Measurements from ENCODE around the gene MAST1. TPM values are rescaled to one million over a fixed set of nuclear protein-coding genes. Genes with fewer than 3 reads are reported as not detected.
A peak's percentile ranks its signal among the peaks of the same experiment; 100 is the strongest.
"Not testable (repeated sequence)": the region's sequence is repeated elsewhere in the genome, so short reads cannot be mapped to it uniquely, and the experiment has no call there.

MAST1 gene
- total RNA-seq, 1 experiment from 2014 or later = not detected

DNA sequence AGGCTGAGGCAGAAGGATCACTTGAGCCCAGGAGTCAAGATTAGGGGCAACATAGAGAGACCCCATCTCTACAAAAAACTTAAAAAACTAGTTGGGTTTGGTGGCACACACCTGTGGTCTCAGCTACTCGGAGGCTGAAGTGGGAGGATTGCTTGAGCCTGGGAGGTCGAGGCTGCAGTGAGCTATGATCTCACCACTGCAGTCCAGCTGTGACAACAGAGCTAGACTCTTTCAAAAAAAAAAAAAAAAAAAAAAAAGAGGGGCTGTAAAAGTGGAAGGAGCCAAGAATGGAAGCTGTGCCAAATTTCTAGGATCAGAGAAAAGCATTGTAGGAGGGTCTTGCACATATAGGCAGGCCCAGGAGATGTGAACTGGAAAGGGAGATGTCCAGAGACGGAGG lies 33.4 kb downstream of the MAST1 start:
- DNase-seq (ENCODE audit: low read depth) = no peak

DNA sequence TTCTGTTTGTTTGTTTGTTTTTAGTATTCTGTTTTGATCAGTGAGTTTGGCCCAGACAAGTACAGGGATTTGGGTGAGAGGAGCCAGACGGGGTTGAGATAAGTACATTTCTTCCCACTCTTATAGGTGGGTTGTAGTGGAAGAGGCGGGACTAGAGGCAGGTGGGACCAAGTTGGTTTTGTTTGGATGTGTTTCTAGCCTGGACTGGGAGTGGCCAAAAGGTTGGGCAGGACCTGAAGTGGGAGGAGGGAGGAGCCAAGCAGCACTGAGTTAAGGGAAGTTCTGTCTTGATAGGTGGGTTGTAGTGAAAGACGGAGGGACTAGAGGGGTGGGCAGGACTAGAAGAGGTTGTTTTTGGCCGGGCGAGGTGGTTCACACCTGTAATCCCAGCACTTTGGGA lies 33.9 kb downstream of the MAST1 start:
- DNase-seq (ENCODE audit: low read depth) = no peak

DNA sequence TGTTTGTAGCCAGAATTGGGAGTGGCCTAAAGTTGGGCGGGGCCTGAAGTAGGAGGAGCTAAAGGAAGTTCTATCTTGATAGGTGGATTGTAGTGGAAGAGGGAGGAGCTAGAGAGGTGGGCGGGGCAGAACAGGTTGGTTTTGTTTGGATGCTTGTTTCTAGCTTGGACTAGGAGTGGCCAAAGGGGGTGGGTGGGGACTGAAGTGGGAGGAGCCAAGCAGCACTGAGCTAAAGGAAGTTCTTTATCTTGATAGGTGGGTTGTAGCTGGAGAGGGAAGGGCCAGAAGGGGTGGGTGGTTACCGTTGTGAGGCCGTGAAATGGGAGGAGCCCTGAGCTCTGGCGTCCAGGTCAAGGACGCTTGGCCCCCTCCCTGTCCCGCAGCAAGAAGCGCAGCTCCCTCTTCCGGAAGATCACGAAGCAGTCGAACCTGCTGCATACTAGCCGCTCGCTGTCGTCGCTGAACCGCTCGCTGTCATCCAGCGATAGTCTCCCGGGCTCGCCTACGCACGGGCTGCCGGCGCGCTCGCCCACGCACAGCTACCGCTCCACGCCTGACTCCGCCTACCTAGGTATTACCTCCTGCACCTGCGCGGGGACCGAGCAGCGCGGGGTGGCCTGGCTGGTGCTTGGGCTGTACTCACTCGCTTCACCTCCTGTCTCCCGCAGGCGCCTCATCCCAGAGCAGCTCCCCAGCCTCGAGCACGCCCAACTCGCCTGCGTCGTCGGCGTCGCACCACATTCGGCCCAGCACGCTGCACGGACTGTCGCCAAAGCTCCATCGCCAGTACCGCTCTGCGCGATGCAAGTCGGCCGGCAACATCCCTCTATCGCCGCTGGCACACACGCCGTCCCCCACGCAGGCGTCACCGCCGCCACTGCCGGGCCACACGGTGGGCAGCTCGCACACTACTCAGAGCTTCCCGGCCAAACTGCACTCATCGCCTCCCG lies 34.9 kb downstream of the MAST1 start:
- DNase-seq (ENCODE audit: low read depth) = peak; percentile 39

DNA sequence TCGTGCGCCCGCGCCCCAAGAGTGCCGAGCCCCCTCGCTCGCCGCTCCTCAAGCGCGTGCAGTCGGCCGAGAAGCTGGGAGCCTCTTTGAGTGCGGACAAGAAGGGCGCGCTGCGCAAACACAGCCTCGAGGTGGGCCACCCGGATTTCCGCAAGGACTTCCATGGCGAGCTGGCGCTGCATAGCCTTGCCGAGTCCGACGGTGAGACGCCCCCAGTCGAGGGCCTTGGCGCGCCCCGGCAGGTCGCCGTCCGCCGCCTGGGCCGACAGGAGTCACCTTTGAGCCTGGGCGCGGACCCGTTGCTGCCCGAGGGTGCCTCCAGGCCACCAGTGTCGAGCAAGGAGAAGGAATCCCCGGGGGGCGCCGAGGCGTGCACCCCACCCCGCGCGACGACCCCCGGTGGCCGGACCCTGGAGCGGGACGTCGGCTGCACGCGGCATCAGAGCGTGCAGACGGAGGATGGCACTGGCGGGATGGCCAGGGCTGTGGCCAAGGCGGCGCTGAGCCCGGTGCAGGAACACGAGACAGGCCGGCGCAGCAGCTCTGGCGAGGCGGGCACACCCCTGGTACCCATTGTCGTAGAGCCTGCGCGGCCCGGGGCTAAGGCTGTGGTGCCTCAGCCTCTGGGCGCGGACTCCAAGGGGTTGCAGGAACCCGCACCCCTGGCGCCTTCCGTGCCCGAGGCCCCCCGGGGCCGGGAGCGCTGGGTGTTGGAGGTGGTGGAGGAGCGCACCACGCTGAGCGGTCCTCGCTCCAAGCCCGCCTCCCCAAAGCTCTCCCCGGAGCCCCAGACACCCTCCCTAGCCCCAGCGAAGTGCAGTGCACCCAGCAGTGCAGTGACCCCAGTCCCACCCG lies 35.8 kb downstream of the MAST1 start:
- no peak for DNase-seq (ENCODE audit: low read depth)

DNA sequence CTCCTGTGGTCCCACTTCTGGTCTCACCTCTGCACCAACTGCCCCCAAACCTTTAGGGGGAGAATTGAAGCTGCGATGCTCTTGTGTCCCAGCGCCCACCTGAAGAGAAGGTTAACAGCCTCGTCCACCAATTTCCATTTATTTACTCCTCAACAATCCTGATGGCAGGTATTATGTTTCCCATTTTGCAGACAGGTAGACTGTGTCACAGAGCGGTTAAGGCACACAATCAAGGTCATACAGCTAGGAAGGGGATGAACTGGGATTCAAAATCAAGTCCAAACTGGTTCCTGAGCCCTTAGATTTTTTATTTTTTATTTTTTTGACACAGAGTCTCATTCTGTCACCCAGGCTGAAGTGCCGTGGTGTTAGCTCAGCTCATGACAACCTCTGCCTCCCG lies 36.8 kb downstream of the MAST1 start:
- DNase-seq (ENCODE audit: low read depth) = no peak

DNA sequence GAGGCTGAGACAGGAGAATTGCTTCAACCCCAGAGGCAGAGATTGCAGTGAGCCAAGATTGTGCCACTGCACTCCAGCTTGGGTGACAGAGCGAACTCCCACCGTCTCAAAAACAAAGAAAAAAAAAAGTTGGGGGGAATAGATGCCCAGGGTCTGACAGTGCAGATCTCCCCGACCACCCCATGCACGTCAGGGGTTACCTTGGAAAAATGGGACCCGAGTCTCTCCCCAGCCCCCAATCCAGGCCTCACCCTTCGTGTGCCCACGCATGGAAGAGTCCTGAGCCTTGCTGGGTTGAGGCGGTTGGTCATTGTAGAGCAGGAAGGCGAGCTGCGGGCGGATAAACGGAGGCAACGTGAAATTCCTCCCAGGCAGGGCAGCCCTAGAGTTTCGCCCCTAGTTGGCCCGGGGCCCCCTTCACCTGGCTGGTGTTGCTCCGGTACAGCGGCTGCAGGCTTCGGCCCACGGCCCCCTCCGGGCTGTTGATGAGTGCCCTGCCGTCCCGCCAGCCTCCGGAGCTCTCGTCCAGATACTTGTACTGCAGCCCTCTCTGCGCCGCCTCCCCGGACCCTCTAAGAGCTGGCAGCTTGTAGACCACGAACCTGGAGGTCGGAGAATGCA lies 42.3 kb downstream of the MAST1 start:
- DNase-seq (ENCODE audit: low read depth) = no peak

DNA sequence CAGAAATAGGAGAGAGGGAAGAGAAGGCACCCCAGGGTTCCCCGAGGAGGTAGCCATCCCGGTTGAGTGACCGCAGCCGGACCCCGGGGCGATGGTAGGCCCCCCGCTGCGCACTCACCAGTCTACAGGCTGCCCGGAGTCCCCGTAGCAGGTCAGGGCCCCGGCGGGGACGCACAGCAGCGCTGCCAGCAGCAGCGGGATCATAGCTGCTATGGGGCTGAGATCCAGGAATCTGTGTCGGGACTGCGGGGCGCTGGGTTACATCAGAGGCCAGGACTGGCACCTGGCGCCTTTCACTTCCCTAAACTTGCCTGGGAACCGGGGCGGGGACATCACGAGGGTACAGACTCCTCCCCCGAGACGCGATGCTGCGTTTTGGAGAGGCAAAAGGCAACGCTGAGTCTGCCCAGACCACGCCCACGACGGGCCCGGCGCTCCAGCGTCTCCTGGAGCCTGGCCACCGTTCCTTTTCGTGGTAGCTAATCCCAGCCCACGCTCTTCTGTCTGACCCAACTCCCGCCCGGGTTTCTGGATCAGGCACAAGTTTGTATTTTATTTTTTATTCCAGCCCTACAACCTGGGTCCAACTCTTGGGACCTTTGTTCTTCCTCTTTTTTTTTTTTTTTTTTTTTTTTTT lies 43.0 kb downstream of the MAST1 start, which contains the start of gene DNASE2:
Gene DNASE2, minus strand, starts transcription at position 278 of the 637 bp plus-strand sequence. Its CDS starts 74 bp downstream, at position 204.
- peak; percentile 91 for DNase-seq (ENCODE audit: low read depth)

DNA sequence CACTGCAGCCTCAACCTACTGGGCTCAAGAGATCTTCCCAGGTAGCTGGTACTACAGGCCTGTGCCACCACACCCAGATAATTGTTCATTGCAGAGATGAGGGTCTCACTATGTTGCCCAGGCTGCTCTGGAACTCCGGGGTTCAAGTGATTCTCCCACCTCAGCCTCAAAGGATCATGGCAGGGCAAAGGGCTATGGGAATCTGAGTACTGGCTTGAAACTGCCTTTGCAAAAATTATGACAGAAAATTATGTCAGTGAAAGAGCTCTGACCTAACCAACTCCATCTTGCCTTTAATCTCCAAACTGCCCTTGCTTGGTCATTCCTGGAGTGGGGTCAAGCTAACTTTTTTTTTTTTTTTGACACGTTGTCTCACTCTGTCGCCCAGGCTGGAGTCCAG lies 44.3 kb downstream of the MAST1 start:
- DNase-seq (ENCODE audit: low read depth) = no peak

DNA sequence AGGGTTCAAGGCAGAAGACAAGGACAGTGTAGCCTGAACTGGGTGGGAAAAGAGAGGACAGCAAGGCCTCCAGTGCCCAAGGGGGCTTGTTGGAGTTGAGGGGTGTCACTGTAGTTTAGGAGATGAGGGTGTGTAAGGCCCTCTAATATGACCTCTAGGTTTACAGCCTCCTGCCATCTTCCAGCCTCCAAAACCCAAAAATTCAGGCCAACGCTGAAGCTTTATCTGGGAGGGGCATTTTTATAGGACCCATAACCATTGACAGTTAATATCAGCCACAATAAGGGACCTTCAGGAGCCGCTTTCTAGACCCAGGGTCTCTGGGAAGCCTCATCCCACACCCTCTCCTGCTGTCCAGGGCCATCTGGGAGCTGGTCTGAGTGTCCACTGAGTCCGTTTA lies 45.9 kb downstream of the MAST1 start:
- no peak for DNase-seq (ENCODE audit: low read depth)

DNA sequence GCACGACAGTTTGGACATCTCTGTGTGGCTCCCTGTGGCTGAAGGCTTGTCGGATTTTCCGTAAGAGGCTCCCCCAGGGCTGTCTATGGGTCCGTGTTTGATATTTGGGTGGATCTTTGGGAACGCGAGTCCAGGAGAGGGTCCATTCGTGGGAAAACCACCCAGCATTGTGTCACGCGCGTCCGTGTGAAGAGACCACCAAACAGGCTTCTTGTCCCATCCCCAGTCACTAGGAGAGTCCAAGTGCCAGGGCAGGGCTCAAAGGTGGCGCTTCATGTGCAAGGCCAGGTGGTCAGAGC lies 46.3 kb downstream of the MAST1 start:
- DNase-seq (ENCODE audit: low read depth) = no peak

DNA sequence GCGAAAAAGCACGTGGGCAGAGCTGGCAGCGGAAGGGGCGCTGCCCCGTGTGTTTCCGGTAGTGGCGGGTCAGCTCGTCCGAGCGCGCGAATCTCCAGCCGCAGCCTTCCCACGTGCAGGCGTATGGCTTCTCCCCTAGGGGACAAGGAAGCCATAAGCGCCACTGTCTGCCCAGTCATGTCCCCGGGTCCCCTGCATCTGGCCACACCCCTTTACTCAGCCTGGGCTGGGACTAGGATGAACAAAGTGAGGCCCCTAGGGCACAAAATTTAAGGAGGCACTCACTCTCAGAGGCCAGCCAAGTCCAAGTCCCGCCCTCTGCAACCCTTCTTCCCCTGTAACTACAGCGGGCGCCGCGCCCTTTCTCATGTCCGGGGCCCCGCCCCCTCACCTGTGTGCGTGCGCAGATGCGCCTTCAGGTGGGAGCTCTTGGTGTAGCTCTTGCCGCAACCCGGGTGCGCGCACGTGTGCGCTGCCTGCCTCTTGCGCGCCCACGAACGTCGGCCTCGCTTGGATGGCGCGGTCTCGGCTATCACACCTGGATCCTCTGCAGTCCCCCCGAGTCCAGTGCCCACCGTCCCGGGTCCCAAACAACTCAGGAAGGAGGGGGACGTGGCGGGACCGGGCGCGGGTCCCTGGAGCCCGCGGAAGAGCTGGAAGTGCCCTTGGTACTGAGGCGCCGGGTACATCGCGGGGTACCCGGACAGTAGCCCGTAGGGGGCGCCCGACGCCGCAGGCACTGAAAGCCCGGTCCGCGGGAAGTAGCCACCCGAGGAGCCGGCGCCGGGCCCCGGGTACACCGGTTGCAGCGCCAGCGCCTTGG lies 46.8 kb downstream of the MAST1 start:
- DNase-seq (ENCODE audit: low read depth) = no peak

DNA sequence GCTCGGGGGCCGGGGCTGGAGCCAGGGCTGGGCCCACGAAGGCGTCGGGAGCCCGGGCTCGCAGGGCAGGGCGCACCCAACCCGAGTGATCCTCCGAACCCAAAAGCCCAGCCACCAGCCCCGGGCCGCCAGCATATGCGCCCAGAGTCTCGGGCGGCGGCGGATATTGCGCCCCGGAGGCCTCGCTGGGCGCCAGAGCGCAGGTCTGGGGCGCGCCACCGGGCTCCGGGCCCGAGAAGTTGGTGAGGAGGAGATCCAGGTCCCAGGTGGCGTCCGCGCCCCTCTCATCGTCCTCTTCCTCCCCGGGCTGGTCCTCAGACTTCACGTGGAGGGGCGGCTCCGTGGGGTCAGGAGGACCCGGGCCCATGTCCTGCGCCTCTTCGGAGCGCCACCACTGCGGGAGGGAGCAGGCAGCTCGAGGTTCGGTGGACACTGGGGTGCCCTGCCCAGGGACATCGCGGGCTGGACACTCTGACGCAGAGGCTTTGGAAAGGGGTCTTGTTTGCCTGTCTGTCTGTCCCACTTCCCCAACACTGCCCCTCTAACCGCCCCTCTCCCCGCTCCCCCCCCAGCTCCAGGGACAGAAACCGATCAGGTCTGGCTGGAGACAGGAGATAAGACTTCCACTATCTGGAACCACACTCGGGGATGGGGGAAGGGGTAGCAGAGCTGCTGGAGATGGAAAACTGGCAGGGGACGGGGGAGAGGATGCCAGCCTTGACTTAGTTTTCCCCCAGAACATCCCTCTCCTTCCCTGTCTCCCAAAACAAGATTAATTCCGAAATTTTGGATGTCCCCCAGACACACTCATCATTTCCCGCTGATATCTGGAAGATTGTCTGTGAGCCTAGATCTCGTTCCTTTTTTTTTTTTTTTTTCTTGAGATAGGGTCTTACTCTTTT lies 47.7 kb downstream of the MAST1 start:
- no peak for DNase-seq (ENCODE audit: low read depth)

DNA sequence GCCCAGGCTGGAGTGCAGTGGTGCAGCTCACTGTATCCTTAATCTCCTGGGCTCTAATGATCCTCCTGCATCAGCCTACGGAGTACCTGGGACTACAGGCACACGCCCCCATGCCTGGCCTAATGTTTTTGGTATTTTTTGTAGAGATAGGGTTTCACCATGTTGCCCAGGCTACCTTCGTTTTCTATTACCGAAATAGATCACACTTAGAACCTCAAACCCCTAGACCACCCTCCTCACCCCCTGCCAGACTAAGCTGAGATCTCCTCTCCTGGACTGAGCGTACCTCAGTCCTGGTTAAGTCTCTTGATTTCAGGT lies 48.3 kb downstream of the MAST1 start:
- DNase-seq (ENCODE audit: low read depth) = no peak

DNA sequence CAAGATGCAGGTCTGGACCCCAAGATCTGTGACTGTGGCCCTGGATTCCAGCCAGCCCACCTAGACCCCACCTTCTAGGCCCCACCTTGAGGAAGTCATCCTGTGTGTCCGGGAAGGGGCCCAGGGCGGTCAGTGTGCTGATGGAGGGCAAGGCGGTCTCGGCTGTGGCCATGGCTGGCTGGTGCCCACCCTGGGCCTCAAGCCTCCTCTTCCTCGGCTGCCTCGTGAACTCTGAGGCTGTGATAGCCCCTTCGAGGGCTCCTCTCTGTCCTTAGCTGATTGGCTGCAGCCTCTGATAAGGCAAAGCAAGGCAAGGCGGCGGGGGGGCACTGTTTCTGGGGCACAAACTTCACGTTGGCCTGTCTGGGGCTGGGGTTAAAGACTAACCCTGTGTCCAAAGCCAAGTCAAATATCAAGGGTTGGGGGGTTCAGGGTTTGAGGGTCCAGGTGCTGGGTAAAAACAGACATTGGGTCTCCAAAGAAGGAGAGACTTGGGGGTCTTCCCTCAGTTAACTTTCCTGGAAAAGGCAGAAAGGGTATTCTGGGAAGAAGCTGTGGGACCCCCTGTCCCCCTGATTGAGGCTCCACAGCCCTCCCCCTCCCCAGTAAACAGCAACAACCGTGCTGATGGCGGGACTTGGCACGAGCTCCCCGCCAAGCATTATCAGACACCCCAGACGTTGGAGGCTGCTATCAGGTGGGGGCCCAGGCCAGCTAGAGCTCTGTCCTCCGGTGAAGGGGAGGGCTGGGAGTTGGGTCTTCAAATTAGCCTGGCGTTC lies 48.8 kb downstream of the MAST1 start, which contains the start of gene KLF1:
Gene KLF1, minus strand, starts transcription at position 233 of the 779 bp plus-strand sequence. Its CDS starts 61 bp downstream, at position 172.
- DNase-seq (ENCODE audit: low read depth) = no peak

DNA sequence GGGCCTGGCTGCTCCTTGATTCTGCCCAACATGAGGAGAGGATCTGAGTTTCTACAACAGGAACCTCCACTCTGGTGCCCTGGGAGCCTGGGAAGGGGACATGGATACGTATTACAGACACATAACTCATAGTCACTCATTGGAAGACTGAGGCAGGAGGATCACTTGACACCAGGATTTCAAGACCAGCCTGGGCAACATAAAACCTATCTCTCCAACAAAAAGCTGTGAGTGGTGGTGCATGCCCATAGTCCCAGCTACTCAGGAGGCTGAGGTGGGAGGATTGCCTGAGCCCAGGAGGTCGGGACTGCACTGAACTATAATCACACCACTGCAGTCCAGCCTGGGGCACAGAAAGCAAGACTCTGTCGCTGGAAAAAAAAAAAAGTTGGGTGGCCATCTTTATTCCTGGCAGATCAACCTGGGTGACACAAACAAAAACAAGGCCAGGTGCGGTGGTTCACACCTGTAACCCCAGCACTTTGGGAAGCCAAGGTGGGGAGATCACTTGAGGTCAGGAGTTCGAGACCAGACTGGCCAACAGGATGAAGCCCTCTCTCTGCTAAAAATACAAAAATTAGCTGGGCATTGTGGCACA lies 49.8 kb downstream of the MAST1 start:
- DNase-seq (ENCODE audit: low read depth) = no peak

DNA sequence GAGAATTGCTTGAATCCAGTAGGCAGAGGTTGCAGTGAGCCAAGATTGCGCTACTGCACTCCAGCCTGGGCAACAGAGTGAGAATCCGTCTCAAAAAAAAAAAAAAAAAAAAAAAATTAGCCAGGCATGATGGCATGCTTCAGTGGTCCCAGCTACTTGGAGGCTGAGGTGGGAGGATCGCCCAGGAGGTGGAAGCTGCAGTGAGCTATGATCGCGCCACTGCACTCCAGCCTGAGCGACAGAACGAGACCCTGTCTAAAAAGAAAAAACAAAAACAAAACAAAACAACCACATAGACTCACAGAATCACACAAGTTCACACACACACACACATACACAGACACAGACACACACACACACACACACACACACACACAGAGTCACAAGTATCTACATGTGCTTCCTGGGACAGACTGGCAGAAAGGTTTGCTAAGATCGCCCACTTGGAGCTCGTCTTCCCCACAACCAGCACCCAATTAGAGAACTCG lies 52.0 kb downstream of the MAST1 start:
- not testable (repeated sequence) for DNase-seq (ENCODE audit: low read depth)

DNA sequence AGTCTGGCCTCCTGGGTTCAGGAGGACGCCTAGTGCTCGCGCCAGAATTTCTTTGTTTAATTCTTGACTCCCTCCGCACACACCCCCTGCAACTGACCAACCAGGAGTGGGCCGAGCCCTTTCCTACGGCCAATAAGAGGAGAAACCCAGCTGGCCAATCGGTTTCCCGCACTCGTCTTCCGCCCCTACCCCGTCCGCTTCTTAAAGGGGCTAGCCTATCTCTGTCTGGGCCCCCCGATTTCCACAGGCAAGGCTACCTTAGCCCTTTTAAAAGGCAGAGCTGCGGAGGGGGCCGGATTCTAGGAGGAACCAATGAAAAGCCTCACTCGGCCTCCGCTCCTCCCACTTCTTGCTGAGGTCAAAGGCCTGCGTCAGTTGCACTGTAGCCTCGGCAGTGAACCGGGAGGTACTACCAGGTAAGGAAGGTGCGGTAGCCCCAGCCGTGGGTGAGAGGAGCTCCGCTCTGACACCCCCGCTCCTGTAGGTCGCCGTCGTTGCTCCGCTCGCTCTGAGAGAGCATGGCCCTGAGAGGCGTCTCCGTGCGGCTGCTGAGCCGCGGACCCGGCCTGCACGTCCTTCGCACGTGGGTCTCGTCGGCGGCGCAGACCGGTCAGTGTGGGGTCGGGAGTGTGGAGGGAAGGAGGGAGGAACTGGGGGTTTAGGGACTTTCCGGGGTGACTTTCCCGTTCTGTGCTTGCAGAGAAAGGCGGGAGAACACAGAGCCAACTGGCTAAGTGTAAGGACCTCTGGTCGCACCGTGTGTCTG lies 52.7 kb downstream of the MAST1 start, which contains the start of gene GCDH:
Gene GCDH, plus strand, starts transcription at position 374 of the 766 bp plus-strand sequence. Its CDS starts 145 bp downstream, at position 519.
- DNase-seq (ENCODE audit: low read depth) = peak; percentile 98
